ENCODE measurements around the gene MAD1L1.

- no peak for TF ChIP-seq CTCF (IDR thresholded peaks at IDR 0.05; ENCODE audit: borderline replicate concordance, extremely low read depth, low read length, poor library complexity, severe bottlenecking)
- TF ChIP-seq EZH2 (IDR thresholded peaks at IDR 0.05; ENCODE audit: borderline replicate concordance, low read depth, low read length, severe bottlenecking) = no peak
Observed at GRCh38 chr7:2016761-2017480, 215.8 kb downstream of the MAD1L1 start.

Measured in DND-41 (cell line).